ENCODE data around the gene KCNJ14.
A peak's percentile ranks its signal among the peaks of the same experiment; 100 is the strongest.

The KCNJ14 gene

DNA sequence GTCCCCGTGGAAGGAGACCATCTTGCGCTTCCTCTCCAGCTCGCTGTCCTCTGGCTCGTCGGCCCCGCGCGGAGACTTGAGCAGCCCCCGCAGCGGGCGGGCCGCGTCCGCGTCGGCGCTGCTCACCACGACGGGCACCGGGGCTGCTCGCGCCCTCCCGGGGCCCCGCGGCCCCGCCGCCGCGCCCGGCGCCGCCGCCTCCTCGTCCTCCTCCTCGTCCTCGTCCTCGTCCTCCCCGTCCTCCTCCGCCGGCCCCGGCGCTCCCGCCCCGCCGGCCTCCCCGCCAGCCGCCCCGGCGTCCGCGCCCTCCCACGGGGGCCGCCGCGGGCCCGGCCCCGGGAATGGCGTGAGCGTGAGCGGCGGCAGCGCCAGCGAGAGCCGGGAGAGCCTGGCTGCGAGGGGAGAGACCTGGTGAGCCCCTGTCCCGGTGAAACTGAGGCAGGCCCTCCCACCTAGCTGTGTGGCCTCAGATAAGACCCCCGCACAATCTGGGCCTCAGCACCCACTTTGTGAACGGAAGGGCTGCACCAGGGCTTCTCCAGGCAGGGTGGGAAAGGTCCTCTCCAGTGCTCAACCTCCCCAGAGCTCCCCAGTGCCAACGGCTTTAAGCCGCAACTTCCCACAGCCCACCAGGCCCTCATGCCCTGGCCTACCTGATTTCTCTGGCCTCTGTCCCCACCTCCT lies 38.5 kb downstream of the KCNJ14 start:
- H3K36me3 Mint-ChIP-seq (ENCODE audit: low read depth), result no peaks in the 10 kb centered on the region
- peak overlapping the region; percentile 80 for H3K4me3 Mint-ChIP-seq
- H3K27me3 Mint-ChIP-seq (ENCODE audit: low read depth), result peaks cover 45% of the 10 kb centered on the region
- no peaks in the 10 kb centered on the region for H3K9me3 Mint-ChIP-seq
- DNase-seq (ENCODE audit: low spot score), result no peak
- peaks cover 29% of the 10 kb centered on the region for H3K4me1 Mint-ChIP-seq (ENCODE audit: low read depth)
- H3K27ac Mint-ChIP-seq, result no peak overlapping the region

DNA sequence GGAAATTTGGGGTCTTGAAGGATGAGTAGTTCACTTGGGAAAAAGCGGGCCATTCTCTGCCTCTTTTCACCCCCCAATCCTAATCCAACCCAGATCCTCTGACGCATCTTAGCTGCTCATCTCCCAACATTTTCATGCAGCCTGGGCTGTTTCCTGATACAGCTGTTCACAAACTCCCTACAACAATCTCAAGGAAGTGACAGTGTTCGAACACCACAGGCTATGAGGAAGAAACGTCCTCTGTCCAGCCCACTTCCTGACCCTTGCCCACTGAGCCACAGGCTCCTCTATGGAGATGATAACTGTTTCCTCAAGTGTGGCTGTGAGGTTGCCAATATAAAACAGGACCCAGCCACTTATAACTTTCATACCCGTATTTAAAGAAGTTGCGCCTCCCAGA lies 40.0 kb downstream of the KCNJ14 start:
- Mint-ChIP-seq H3K4me1 (ENCODE audit: low read depth) (peaks cover 21% of the 10 kb centered on the region), H3K36me3 (ENCODE audit: low read depth) (no peaks in the 10 kb centered on the region), H3K27me3 (ENCODE audit: low read depth) (peaks cover 42% of the 10 kb centered on the region), H3K9me3 (no peaks in the 10 kb centered on the region), H3K4me3 (no peak overlapping the region), H3K27ac (no peak overlapping the region)
- no peak for DNase-seq (ENCODE audit: low spot score)

DNA sequence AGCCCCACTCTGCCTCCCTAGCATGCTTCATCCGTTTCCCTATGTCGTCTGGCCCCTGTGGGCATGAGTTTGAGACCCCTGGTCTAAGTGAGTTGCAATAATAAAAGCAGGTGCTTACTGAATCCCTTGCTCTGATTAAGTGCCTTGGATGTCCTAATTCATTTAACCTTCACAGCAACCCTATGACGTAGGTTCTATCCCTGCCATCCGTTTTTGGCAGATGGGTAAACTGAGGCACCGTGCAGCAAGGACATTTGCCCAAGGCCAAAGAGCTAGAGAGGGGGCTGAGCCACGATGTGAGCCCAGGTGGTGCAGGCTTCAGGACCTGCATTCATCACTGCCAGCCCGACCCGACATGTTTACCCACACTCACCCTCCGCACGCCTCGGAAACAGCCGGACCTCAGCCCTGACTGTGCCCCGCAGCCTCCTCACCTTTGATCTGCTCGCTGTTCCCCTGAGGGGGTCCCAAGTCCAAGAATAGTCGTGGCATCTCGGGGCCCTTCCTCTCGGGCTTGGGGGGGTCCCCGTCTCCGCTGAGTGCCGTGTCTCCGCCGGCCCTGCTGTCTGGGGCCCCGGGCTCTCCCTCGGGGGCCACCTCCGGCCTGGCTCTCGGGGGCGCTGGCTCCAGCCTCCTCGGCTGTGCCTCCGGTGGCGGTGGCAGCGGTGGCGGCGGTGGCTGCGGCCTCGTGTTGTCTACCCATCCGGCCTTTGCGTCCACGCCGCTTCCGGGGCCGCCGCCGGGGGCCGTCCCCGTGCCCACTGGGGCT lies 41.8 kb downstream of the KCNJ14 start:
- peaks cover 15% of the 10 kb centered on the region for H3K4me1 Mint-ChIP-seq (ENCODE audit: low read depth)
- no peaks in the 10 kb centered on the region for H3K9me3 Mint-ChIP-seq
- H3K27ac Mint-ChIP-seq, result no peak overlapping the region
- DNase-seq (ENCODE audit: low spot score), result no peak
- peaks cover 29% of the 10 kb centered on the region for H3K27me3 Mint-ChIP-seq (ENCODE audit: low read depth)
- H3K36me3 Mint-ChIP-seq (ENCODE audit: low read depth), result no peaks in the 10 kb centered on the region
- H3K4me3 Mint-ChIP-seq, result no peak overlapping the region

DNA sequence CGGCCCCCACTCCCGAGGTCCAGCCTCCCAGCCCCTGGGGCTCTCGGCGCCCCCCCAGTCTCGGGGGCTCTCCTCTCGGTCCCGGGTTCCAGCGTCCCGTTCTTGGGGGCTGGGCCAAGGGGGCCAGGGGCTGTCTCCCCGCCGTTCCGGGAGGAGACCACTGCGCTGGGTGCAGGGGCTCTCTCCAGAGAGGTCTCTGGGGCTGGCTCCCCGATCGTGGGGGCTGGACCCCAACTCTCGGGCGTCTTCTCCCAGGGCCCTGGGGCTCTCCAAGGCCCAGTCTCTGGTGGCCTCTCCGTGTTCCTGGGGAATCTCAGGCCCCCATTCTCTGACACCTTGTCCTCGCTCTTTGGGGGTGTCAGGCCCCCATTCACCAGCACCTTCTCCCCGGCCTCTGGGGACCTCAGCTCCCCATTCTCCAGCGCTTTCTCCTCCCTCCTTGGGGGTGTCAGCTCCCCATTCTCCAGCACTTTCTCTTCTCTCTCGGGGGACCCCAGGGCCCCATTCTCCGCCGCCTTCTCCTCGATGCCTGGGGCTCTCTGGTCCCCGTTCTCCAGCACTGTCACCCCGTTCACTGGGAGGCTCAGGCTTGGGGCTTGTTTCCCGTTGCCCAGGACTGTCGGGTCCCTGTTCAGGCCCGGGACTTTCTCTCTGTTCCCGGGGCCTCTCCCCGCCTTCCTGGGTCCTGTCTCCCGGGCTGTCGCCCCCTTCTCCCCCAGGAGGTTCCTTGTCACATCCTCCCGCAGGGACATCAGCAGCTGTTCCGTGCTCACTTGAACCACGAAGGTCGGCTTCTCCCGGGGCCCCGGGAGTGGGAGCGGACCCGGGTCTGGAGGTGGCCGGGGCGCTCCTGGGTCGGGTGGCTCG lies 42.6 kb downstream of the KCNJ14 start:
- Mint-ChIP-seq H3K9me3 (no peaks in the 10 kb centered on the region), H3K27ac (no peak overlapping the region), H3K4me3 (no peak overlapping the region), H3K36me3 (ENCODE audit: low read depth) (no peaks in the 10 kb centered on the region), H3K4me1 (ENCODE audit: low read depth) (peaks cover 10% of the 10 kb centered on the region), H3K27me3 (ENCODE audit: low read depth) (peaks cover 22% of the 10 kb centered on the region)
- DNase-seq (ENCODE audit: low spot score), result no peak

GRCh38 chr19:48498595-48499311 lies 43.4 kb downstream of the KCNJ14 start:
- Mint-ChIP-seq H3K4me1 (ENCODE audit: low read depth) (peaks cover 10% of the 10 kb centered on the region), H3K27ac (no peak overlapping the region), H3K36me3 (ENCODE audit: low read depth) (no peaks in the 10 kb centered on the region), H3K9me3 (no peaks in the 10 kb centered on the region), H3K27me3 (ENCODE audit: low read depth) (peaks cover 21% of the 10 kb centered on the region), H3K4me3 (no peak overlapping the region)
- DNase-seq (ENCODE audit: low spot score), result no peak

- no peak overlapping the region for H3K27ac Mint-ChIP-seq
- H3K27me3 Mint-ChIP-seq (ENCODE audit: low read depth), result peaks cover 17% of the 10 kb centered on the region
- H3K9me3 Mint-ChIP-seq, result no peaks in the 10 kb centered on the region
- H3K4me3 Mint-ChIP-seq, result no peak overlapping the region
- peaks cover 8% of the 10 kb centered on the region for H3K4me1 Mint-ChIP-seq (ENCODE audit: low read depth)
- H3K36me3 Mint-ChIP-seq (ENCODE audit: low read depth), result no peaks in the 10 kb centered on the region
- DNase-seq (ENCODE audit: low spot score), result no peak
Measured at GRCh38 chr19:48499316-48500090, 44.1 kb downstream of the KCNJ14 start.

GRCh38 chr19:48500830-48501493 lies 45.6 kb downstream of the KCNJ14 start:
- Mint-ChIP-seq H3K9me3 (no peaks in the 10 kb centered on the region), H3K36me3 (ENCODE audit: low read depth) (no peaks in the 10 kb centered on the region), H3K4me3 (peak overlapping the region; percentile 63), H3K4me1 (ENCODE audit: low read depth) (peaks cover 5% of the 10 kb centered on the region), H3K27me3 (ENCODE audit: low read depth) (peaks cover 3% of the 10 kb centered on the region), H3K27ac (peak overlapping the region; percentile 79)
- DNase-seq (ENCODE audit: low spot score), result no peak

DNA sequence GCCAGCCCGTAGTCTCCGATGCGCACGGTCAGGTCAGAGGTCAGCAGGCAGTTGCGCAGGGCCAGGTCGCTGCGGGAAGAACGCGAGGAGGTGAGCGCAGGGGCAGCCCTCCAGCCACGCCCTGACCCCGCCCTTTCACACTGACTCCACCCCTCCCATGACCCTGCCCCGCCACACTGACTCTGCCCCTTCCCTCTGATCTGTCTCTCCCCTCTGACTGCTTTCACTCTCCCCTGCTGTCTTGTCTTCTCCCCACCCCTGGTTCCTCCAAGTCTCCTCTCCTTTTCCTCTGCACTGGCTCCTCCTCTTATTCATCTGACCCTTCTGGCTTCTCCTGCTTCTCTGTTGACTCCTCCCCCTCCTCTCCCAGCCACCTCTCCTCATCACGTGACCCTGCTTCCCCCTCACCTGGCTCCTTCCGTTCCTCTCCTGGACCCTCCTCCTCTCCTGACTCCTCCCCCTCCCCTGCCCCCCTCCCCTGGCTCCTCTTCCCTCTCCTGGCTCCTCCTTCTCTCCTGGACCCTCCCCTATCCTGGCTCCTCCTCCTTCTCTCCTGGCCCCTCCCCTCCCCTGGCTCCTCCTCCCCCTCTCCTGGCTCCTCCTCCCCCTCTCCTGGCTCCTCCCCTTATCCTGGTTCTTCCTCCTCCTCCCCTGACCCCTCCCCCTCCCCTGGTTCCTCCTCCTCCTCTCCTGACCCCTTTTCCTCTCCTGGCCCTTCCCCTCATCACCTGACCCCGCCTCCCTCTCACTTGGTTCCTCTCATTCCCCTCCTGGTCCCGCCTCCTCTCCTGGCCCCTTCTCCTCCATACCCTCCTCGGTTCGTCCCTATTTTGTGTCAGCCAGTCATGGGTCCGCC lies 46.3 kb downstream of the KCNJ14 start:
- H3K4me3 Mint-ChIP-seq, result peak overlapping the region; percentile 63
- DNase-seq (ENCODE audit: low spot score), result peak; percentile 49
- no peaks in the 10 kb centered on the region for H3K9me3 Mint-ChIP-seq
- H3K4me1 Mint-ChIP-seq (ENCODE audit: low read depth), result peaks cover 5% of the 10 kb centered on the region
- H3K27me3 Mint-ChIP-seq (ENCODE audit: low read depth), result peaks cover 2% of the 10 kb centered on the region
- no peaks in the 10 kb centered on the region for H3K36me3 Mint-ChIP-seq (ENCODE audit: low read depth)
- H3K27ac Mint-ChIP-seq, result peak overlapping the region; percentile 79

- Mint-ChIP-seq H3K27me3 (ENCODE audit: low read depth) (peaks cover 2% of the 10 kb centered on the region), H3K9me3 (no peaks in the 10 kb centered on the region), H3K4me3 (peak overlapping the region; percentile 63), H3K4me1 (ENCODE audit: low read depth) (peaks cover 5% of the 10 kb centered on the region), H3K27ac (no peak overlapping the region), H3K36me3 (ENCODE audit: low read depth) (no peaks in the 10 kb centered on the region)
- DNase-seq (ENCODE audit: low spot score), result no peak
Measured at GRCh38 chr19:48502350-48503018, 47.1 kb downstream of the KCNJ14 start.

DNA sequence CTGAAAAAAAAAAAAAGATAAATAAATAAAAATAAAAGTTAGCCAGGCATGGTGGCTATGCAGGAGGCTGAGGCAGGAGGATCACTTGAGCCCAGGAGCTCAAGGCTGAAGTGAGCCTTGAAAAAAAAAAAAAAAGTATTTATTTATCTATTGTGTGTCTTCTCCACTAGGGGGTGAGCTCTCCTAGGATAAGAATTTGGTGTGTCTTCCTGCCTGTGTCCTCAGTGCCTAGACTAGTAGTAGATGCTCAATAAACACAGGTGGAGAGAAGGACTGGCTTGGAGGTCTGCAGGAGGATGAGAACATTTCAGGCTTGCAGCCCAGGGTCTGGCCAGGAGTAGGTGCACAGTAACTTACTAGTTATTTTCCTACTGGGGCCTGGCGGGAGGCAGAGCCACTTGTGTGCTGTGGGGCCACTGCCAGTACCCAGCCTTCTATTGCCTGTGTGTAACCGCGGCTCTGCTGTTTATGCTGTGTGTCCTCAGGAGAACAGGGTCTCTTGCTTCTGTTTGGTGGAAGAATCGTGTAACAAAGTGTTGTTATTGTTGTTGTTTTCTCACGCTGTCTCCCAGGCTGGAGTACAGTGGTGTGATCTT lies 50.9 kb downstream of the KCNJ14 start:
- Mint-ChIP-seq H3K27me3 (ENCODE audit: low read depth) (no peaks in the 10 kb centered on the region), H3K9me3 (no peaks in the 10 kb centered on the region), H3K36me3 (ENCODE audit: low read depth) (no peaks in the 10 kb centered on the region), H3K27ac (no peak overlapping the region), H3K4me3 (no peak overlapping the region), H3K4me1 (ENCODE audit: low read depth) (peaks cover 10% of the 10 kb centered on the region)
- no peak for DNase-seq (ENCODE audit: low spot score)

DNA sequence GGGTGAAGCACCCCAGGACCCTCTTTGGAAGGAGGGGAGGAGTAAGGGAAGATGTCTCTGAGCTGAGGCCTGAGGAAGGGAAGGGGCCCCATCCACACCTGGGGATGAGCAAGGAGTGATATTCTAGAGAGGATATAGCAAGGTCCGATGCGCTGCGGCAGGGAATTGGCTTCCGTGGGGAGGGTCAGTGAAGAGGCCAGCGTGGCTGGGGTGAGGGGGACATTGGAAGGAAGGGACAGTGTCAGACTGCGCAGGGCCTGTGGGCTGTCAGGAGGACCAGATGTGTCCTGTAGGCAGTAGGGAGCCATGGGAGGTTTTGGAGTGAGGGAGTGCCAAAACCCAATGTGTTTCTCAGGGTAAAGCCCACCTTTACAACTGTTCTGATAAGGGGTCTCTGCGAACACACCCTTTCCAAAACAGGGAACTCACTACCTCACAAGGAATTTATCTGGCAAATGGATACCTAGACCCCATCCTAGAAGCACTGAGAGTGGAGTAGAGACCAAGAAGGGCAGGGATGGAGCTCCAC lies 52.6 kb downstream of the KCNJ14 start:
- no peaks in the 10 kb centered on the region for H3K9me3 Mint-ChIP-seq
- no peaks in the 10 kb centered on the region for H3K27me3 Mint-ChIP-seq (ENCODE audit: low read depth)
- DNase-seq (ENCODE audit: low spot score), result no peak
- no peak overlapping the region for H3K4me3 Mint-ChIP-seq
- H3K27ac Mint-ChIP-seq, result no peak overlapping the region
- no peaks in the 10 kb centered on the region for H3K36me3 Mint-ChIP-seq (ENCODE audit: low read depth)
- H3K4me1 Mint-ChIP-seq (ENCODE audit: low read depth), result peaks cover 5% of the 10 kb centered on the region
